Measurements from ENCODE around the gene SALL3.

SALL3 gene

GRCh38 chr18:78975292-78975691, 4.3 kb upstream of the SALL3 start:
- H3K4me1 ChIP-seq = no peaks in the 10 kb centered on the region
- H3K4me2 ChIP-seq (ENCODE audit: low read length) = no peak overlapping the region
- H3K27me3 ChIP-seq (ENCODE audit: control insufficient read depth, insufficient read depth, low read length) = peaks cover 12% of the 10 kb centered on the region
- H3K79me2 ChIP-seq = no peaks in the 10 kb centered on the region
- no peak overlapping the region for H3K9ac ChIP-seq
- no peak overlapping the region for H3K4me3 ChIP-seq (ENCODE audit: low read depth, low read length)
- H2AFZ ChIP-seq = no peak overlapping the region
- no peaks in the 10 kb centered on the region for H3K9me3 ChIP-seq (ENCODE audit: control insufficient read depth, low read length)
- no peak overlapping the region for H3K27ac ChIP-seq
- TF ChIP-seq CTCF (IDR thresholded peaks at IDR 0.05) = no peak
- H3K36me3 ChIP-seq (ENCODE audit: control insufficient read depth, insufficient read depth, low read length) = no peaks in the 10 kb centered on the region

- TF ChIP-seq CTCF (IDR thresholded peaks at IDR 0.05) = no peak
- no peak overlapping the region for H3K9ac ChIP-seq
- no peaks in the 10 kb centered on the region for H3K4me1 ChIP-seq
- H3K27me3 ChIP-seq (ENCODE audit: control insufficient read depth, insufficient read depth, low read length) = peaks cover 12% of the 10 kb centered on the region
- H3K4me3 ChIP-seq (ENCODE audit: low read depth, low read length) = no peak overlapping the region
- no peak overlapping the region for H2AFZ ChIP-seq
- H3K36me3 ChIP-seq (ENCODE audit: control insufficient read depth, insufficient read depth, low read length) = no peaks in the 10 kb centered on the region
- no peak overlapping the region for H3K27ac ChIP-seq
- H3K4me2 ChIP-seq (ENCODE audit: low read length) = no peak overlapping the region
- no peaks in the 10 kb centered on the region for H3K9me3 ChIP-seq (ENCODE audit: control insufficient read depth, low read length)
- H3K79me2 ChIP-seq = no peaks in the 10 kb centered on the region
Measured at GRCh38 chr18:78975699-78976335, 3.8 kb upstream of the SALL3 start.

DNA sequence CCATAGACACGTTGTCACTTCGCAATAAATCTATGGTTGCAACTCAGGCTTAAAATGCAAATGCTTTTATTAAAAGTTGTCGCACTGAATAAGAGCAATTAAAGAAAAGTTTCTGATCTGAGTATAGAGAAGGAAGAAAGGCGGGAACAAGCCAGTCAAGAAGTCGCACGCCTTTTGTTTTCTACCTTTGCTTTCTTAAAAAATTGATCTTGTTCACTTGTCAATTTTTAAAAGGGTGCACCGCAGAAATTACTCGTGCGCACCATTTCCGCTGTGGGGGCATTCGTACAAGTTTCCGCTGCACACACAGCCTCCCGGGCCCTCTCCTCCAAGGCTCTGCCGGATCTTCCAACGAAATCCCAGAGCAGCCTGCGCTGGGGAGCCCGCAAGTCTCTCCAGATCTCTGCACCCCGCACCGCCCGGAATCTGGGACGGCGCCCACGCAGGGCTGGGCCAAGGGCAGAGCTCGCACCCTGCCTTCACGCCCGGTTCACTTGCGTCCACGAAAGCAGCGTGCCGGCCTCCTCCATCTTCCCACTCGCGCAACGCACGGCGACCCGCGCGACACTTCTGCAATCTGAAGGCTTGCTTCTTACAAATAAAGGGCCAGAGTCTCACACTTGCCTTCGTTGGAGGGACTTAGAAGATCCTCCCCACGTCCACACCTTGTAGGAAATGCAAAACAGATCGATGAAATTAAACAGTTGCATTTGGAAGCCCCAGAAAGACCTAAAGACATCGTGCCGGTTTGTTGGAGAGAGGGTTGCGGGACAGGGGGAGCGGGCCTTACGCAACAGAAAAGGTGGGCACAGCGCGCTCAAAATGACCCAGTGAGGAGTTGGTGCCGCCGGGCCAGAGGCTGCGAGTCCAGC, 2.6 kb upstream of the SALL3 start:
- no peaks in the 10 kb centered on the region for H3K79me2 ChIP-seq
- no peak overlapping the region for H3K27ac ChIP-seq
- H3K9me3 ChIP-seq (ENCODE audit: control insufficient read depth, low read length) = no peaks in the 10 kb centered on the region
- no peak overlapping the region for H3K4me2 ChIP-seq (ENCODE audit: low read length)
- H3K9ac ChIP-seq = no peak overlapping the region
- TF ChIP-seq CTCF (IDR thresholded peaks at IDR 0.05) = no peak
- no peak overlapping the region for H3K4me3 ChIP-seq (ENCODE audit: low read depth, low read length)
- H2AFZ ChIP-seq = no peak overlapping the region
- peaks cover 6% of the 10 kb centered on the region for H3K27me3 ChIP-seq (ENCODE audit: control insufficient read depth, insufficient read depth, low read length)
- H3K4me1 ChIP-seq = no peaks in the 10 kb centered on the region
- H3K36me3 ChIP-seq (ENCODE audit: control insufficient read depth, insufficient read depth, low read length) = no peaks in the 10 kb centered on the region

- Histone ChIP-seq H3K79me2 (no peaks in the 10 kb centered on the region), H3K4me1 (no peaks in the 10 kb centered on the region), H3K27ac (no peak overlapping the region), H3K4me2 (ENCODE audit: low read length) (no peak overlapping the region), H3K4me3 (ENCODE audit: low read depth, low read length) (no peak overlapping the region), H3K9ac (no peak overlapping the region), H2AFZ (no peak overlapping the region), H3K36me3 (ENCODE audit: control insufficient read depth, insufficient read depth, low read length) (no peaks in the 10 kb centered on the region), H3K9me3 (ENCODE audit: control insufficient read depth, low read length) (no peaks in the 10 kb centered on the region), H3K27me3 (ENCODE audit: control insufficient read depth, insufficient read depth, low read length) (peaks cover 6% of the 10 kb centered on the region)
- TF ChIP-seq CTCF (IDR thresholded peaks at IDR 0.05) = no peak
Measured at GRCh38 chr18:78977637-78978348, 1.8 kb upstream of the SALL3 start.
